Stomach smooth muscle (tissue), 2 donors: ENCODE results near the gene OMA1.
"Not testable (repeated sequence)": the region's sequence is repeated elsewhere in the genome, so short reads cannot be mapped to it uniquely, and the experiment has no call there.

Source experiments
- H3K27ac ChIP-seq: one replicate; pipeline ENCODE4 v1.7.0; 2013; ENCODE audit warnings: mild to moderate bottlenecking, low read length, inconsistent platforms
- H3K27me3 ChIP-seq, 2 donors: one replicate each; pipeline ENCODE4 v1.7.0; 2013; ENCODE audit warnings: low read length in 2 of 2; ENCODE audit not compliant: insufficient read depth in 2 of 2, control insufficient read depth in 1 of 2
- H3K36me3 ChIP-seq, 2 donors: one replicate each; pipeline ENCODE4 v1.7.0; 2013; ENCODE audit warnings: low read length in 2 of 2; ENCODE audit not compliant: control insufficient read depth in 2 of 2, insufficient read depth in 2 of 2
- H3K4me1 ChIP-seq: one replicate; pipeline ENCODE4 v1.7.0; 2013; ENCODE audit warnings: low read length; ENCODE audit not compliant: control insufficient read depth, insufficient read depth
- H3K4me3 ChIP-seq, 2 donors: one replicate each; pipeline ENCODE4 v1.7.0; 2013; ENCODE audit warnings: low read length in 2 of 2
- H3K9ac ChIP-seq, 2 donors: one replicate each; pipeline ENCODE4 v1.7.0; 2013; ENCODE audit warnings: low read length in 2 of 2, mild to moderate bottlenecking in 1 of 2
- H3K9me3 ChIP-seq, 2 donors: one replicate each; pipeline ENCODE4 v1.7.0; 2013; ENCODE audit warnings: low read length in 2 of 2; ENCODE audit not compliant: control insufficient read depth in 2 of 2
- donor health status: healthy.
- donor health status: Pancreatic carcinoma.

Gene OMA1

DNA sequence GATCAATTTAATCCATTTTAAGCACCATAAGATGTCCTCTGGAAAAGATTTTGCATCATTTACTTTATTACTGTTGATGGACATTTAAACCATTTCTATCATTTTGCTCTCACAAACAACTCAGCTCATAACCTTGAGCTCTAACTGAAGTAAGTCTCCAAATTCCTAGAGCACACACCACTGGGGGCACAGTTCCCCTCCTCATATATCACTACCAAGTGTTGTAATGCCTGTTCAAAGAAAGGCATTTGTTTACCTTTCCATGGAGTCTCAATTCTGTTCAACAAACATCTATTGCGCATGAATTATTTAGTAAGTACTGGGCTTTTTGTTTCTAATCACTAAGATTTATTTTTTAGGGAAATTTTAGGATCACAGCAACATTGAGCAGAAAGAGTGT, 8.9 kb upstream of the OMA1 start:
- H3K27me3 ChIP-seq = no peaks in the 10 kb centered on the region
- no peaks in the 10 kb centered on the region for H3K4me1 ChIP-seq
- H3K9ac ChIP-seq = no peak overlapping the region
- no peak overlapping the region for H3K4me3 ChIP-seq
- no peaks in the 10 kb centered on the region for H3K36me3 ChIP-seq
- H3K9me3 ChIP-seq = no peaks in the 10 kb centered on the region
- H3K27ac ChIP-seq = no peak overlapping the region

DNA sequence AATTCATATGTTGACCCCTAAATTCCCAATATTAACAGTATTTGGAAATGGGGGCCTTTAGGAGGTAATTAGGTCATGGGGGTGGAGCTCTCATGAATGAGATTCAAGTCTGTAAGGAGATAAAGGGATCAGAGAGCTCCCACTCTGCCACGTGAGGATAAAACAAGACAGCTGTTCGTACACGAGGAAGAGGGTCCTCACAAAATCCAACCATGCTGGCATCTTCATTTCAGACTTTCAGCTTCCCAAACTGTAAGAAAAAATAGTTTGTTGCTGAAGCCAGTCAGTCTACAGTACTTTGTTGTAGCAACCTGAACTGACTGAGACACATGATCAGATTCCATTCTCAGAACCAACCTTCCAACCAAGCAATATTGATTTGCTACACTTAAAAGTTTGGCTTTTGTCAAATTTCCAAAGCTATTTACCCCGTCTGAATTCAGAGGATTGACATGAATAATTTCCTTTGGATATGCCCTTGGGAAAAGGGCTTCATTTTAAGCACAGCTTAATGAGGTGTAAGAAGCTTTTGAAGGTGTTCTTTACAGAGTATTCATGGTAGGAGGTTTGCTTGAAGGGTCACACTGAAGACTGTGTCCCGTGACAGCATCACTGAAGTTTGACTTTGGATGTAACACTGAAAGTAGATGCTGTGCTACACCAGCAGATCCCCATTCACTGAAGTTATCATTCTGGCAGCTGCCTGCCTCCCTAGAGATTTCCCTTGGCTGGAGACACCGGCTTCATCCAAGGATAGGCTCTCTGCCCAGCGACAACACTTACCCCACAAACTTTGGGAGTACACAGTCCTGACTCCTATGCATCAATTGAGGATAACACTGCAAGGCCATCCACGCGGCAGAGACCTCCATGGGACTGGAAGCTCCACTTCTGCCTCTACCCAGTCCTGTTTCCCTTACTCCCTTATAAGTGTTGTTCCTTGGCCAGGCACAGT, 4.9 kb upstream of the OMA1 start:
- Histone ChIP-seq H3K9ac (no peak overlapping the region), H3K36me3 (no peaks in the 10 kb centered on the region), H3K4me3 (no peak overlapping the region), H3K4me1 (no peaks in the 10 kb centered on the region), H3K27ac (no peak overlapping the region), H3K9me3 (no peaks in the 10 kb centered on the region), H3K27me3 (no peaks in the 10 kb centered on the region)

DNA sequence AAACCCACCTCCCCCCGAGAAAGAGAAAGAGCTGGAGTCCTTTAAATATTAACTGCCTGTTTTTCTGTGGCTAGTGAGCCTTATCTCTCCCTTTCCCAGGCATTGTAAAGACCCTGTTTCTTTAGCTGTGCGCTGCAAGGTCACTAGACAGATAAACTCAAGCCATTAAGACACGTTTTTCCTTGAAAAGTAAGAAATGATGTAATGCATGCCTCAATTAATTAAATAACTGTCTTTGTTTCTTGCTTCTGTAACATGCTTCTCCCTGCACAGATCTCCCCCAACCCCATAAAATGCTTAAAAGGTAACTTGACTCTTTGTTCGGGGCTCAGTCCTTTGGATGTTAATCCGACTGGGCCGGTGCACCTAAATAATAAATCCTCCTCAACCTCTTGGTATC, 2.8 kb upstream of the OMA1 start:
- not testable (repeated sequence) for H3K4me3 ChIP-seq, H3K4me1 ChIP-seq, H3K9ac ChIP-seq, H3K9me3 ChIP-seq, H3K27me3 ChIP-seq, H3K36me3 ChIP-seq, H3K27ac ChIP-seq

DNA sequence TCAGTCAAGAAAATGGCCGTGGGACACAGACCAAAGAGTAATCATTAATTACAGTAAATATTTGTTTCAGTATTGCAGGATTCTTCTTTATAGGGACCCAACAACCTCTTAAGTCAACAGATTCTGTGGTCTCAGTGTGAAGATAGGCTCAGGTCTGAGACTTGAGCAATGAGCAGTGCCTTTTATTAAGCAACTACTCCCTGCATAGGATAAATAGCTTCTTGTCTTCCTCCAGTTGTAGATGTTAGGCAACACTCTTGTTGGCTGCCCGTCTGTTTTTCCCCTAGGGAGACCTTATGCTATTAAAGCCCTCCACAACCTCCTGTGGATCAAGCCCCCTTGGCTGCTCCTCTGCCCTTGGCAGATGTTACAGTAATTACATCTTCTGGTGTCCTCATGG, 1.8 kb upstream of the OMA1 start:
- Histone ChIP-seq H3K36me3 (no peaks in the 10 kb centered on the region), H3K9me3 (no peaks in the 10 kb centered on the region), H3K9ac (no peak overlapping the region), H3K27ac (no peak overlapping the region), H3K4me1 (no peaks in the 10 kb centered on the region), H3K27me3 (no peaks in the 10 kb centered on the region), H3K4me3 (no peak overlapping the region)

DNA sequence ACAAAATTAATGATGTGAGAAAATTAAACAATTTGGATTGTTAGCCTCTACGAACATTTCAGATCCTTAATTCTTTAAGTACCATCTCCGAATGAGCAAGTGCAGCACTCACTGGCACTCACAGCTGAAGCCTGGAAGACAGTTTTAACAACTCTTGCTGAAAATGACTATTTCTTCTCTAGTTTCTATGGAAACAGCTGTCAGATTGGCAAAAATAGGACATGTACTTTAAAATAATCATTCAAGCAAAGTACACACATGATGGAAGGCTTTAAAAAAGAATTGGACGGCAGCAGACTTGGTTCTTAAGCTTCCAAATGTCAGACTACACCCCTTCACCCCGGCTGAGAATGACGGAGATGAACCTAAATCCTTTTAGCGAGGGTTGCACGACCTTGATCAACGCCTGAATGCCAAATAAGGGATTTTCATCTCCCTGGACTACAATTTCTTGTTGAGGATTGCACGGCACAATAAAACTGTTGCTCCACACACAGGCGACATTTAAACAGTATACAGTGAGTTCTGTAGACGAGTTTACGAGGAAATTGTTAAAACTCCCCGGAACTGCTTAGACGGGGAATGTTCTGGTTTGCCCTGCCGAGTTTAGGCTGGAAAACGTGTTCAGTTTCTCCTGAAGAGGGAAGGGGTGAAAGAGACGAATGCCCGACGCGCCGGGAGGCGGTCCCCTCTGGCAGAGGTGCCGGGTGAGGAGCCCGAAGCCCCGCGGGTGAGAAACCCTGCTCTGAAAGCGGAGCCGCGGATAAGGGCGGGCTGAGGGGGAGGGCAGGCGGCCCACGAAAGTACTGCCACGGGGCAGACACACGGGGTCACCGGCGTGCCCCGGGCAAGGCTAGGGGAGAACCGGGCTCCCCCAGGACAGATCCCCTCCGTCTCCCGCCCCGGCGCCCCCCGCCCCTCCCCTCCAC, 671 bp downstream of the OMA1 start:
- H3K4me1 ChIP-seq = no peaks in the 10 kb centered on the region
- H3K9me3 ChIP-seq = no peaks in the 10 kb centered on the region
- peak overlapping the region; percentile 88 to 91 for H3K9ac ChIP-seq
- peak overlapping the region; percentile 96 for H3K27ac ChIP-seq
- H3K4me3 ChIP-seq = peak overlapping the region; percentile 78 to 85
- no peaks in the 10 kb centered on the region for H3K27me3 ChIP-seq
- no peaks in the 10 kb centered on the region for H3K36me3 ChIP-seq

DNA sequence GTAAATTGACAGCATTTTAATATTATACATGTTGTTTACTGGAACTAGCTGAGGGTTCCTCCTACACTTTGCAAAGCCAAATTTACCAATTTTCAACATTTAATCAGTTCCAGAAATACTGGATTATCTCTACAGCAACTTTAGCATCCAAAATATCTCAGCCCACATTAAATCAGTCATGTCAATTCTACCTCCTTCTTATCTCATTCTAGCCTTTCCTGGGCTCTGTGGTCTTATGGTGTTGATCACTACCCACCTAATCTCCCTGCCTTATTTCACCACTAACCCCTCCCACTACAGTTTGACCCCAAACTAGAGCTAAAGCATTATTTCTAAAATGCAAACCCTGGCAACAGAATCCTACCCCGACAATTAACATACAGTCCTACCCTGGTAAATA, 3.3 kb downstream of the OMA1 start:
- Histone ChIP-seq H3K27me3 (no peaks in the 10 kb centered on the region), H3K27ac (no peak overlapping the region), H3K4me3 (no peak overlapping the region), H3K36me3 (no peaks in the 10 kb centered on the region), H3K9me3 (no peaks in the 10 kb centered on the region), H3K9ac (no peak overlapping the region), H3K4me1 (no peaks in the 10 kb centered on the region)

DNA sequence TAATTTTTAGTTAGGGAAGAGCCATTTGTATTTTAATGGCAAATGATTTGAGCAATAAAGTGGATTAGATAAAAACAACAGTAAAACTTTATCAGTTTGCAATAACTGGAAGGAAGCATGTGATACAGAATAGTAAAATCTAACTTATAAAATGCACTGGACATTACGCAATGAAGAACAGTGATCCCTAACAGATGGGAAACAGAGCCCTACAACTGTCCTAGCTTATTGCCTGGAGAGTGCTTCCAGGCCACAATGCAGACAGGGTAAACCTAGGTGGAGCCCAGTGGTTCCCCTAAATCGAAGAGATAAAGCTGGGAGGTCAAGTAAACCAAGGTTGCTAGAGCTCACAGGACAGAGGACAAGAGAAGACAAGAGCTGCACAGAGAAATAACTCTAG, 7.0 kb downstream of the OMA1 start:
- Histone ChIP-seq H3K9ac (no peak overlapping the region), H3K36me3 (peaks cover 0 to 2% of the 10 kb centered on the region in 2 donors), H3K27ac (no peak overlapping the region), H3K4me3 (no peak overlapping the region), H3K9me3 (no peaks in the 10 kb centered on the region), H3K27me3 (no peaks in the 10 kb centered on the region), H3K4me1 (no peaks in the 10 kb centered on the region)

DNA sequence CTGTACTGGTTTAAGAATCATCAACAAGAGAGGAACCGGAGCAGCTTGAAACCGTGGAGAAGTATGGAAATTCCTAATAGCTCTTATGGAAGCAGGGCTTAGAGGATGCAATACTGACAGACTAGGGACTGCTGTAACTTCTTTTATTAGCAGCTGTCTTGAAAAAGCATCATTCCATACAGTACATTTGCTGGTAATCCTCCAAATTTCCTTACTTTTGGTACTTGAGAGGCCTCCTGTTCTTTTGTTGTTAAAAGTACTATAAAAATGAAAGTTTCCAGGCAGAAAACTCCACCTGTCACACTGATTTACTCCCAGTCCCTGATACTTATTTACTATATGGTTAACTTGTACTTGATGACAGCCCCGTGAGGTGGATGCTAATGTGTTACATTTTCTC, 7.7 kb downstream of the OMA1 start:
- Histone ChIP-seq H3K27ac (no peak overlapping the region), H3K9me3 (no peaks in the 10 kb centered on the region), H3K4me3 (no peak overlapping the region), H3K9ac (no peak overlapping the region), H3K36me3 (peaks cover 0 to 2% of the 10 kb centered on the region in 2 donors), H3K27me3 (no peaks in the 10 kb centered on the region), H3K4me1 (no peaks in the 10 kb centered on the region)

DNA sequence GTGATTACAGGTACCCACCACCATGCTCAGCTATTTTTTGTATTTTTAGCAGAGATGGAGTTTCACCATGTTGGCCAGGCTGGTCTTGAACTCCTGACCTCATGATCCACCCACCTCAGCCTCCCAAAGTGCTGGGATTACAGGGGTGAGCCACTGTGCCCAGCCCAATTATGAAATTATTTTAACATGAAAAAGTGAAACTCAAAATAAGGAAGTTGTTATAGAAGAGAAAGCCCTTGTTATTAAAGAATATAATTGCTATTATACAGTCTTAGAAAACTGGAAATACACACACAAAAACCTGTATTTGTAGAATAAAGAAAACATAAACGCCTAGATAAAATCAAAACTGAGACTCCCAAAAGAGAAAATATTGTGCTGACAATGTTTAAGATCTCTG, 14.7 kb downstream of the OMA1 start:
- H3K4me1 ChIP-seq, H3K9me3 ChIP-seq, H3K9ac ChIP-seq, H3K36me3 ChIP-seq, H3K4me3 ChIP-seq, H3K27ac ChIP-seq, H3K27me3 ChIP-seq: not testable (repeated sequence)

DNA sequence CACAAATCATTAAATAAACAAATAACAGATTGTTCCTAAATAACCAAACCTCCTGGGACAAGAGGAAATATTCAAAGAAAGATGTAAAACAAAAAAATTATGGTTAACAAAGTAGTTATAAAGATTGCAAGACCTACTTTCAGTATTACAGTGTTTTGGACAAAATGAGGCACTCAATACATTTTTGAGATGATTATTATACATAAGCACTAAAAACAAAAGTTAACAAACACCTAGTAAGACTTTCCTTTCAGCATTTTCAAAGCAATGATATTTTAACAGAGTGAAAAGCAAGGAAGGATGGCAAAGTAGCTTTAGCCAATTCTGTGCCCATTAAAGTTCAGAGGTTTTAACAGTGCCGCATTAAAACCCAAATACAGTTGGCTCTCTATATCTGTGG, 17.2 kb downstream of the OMA1 start:
- Histone ChIP-seq H3K4me1 (no peaks in the 10 kb centered on the region), H3K9me3 (no peaks in the 10 kb centered on the region), H3K27me3 (no peaks in the 10 kb centered on the region)

More for the DNA sequence above, 17.2 kb downstream of the OMA1 start:
- peaks cover 0 to 5% of the 10 kb centered on the region in 2 donors for H3K36me3 ChIP-seq
- H3K27ac ChIP-seq = no peak overlapping the region
- no peak overlapping the region for H3K9ac ChIP-seq
- H3K4me3 ChIP-seq = no peak overlapping the region
